SK-N-SH treated with all-trans-retinoic acid at 6 μM for 48 hours (cell line): ENCODE data around the gene GPNMB.

Experiments used
- ATAC-seq: fragments of 200-7000 bp; cut with Tn5 transposase; 3 replicates; pipeline ENCODE4 v1.9.1; 2020; ENCODE audit warnings: mild to moderate bottlenecking, moderate library complexity
- ARNTL ChIP-seq: fragments of 450-650 bp; formaldehyde crosslinking; IDR thresholded peaks from 2 replicates; pipeline ENCODE4 v1.5.0; 2020; ENCODE audit warnings: low read depth, mild to moderate bottlenecking, moderate library complexity, borderline replicate concordance
- BACH2 ChIP-seq: fragments of 250-450 bp; sonication (Bioruptor Pico); IDR thresholded peaks from 2 replicates; pipeline ENCODE4 v1.9.0; 2021; ENCODE audit warnings: mild to moderate bottlenecking, borderline replicate concordance
- CSDC2 ChIP-seq: fragments of 250-450 bp; sonication (Bioruptor Pico); IDR thresholded peaks from 2 replicates; pipeline ENCODE4 v1.5.0; 2020; ENCODE audit warnings: mild to moderate bottlenecking, moderate library complexity
- ESRRG ChIP-seq: fragments of 250-450 bp; sonication (Bioruptor Pico); IDR thresholded peaks from 2 replicates; pipeline ENCODE4 v1.6.1; 2021; ENCODE audit warnings: mild to moderate bottlenecking
- ISL1 ChIP-seq: fragments of 250-450 bp; sonication (Bioruptor Pico); IDR thresholded peaks from 2 replicates; pipeline ENCODE4 v2.1.2; 2022; ENCODE audit warnings: mild to moderate bottlenecking, moderate library complexity
- SNAI2 ChIP-seq: fragments of 250-450 bp; sonication (Bioruptor Pico); IDR thresholded peaks from 2 replicates; pipeline ENCODE4 v1.5.0; 2020; ENCODE audit warnings: mild to moderate bottlenecking, moderate library complexity
- TCF4 ChIP-seq: fragments of 250-450 bp; sonication (Bioruptor Pico); IDR thresholded peaks from 2 replicates; pipeline ENCODE4 v1.8.0; 2021; ENCODE audit warnings: mild to moderate bottlenecking, moderate library complexity, borderline replicate concordance
- TOX ChIP-seq: fragments of 250-450 bp; sonication (Bioruptor Pico); IDR thresholded peaks from 2 replicates; pipeline ENCODE4 v1.8.0; 2021; ENCODE audit warnings: mild to moderate bottlenecking, moderate library complexity, borderline replicate concordance
- ZC3H10 ChIP-seq: fragments of 250-450 bp; sonication (Bioruptor Pico); IDR thresholded peaks from 2 replicates; pipeline ENCODE4 v1.5.1; 2021; ENCODE audit warnings: mild to moderate bottlenecking, moderate library complexity
- ZFP3 ChIP-seq: fragments of 250-450 bp; sonication (Bioruptor Pico); IDR thresholded peaks from 2 replicates; pipeline ENCODE4 v1.5.0; 2020; ENCODE audit warnings: mild to moderate bottlenecking, moderate library complexity
- ZNF565 ChIP-seq: fragments of 450-650 bp; formaldehyde crosslinking; conservative IDR thresholded peaks from 2 replicates; pipeline ENCODE4 v1.5.0; 2020; ENCODE audit warnings: low read depth, mild to moderate bottlenecking, moderate library complexity
- ZNF70 ChIP-seq: fragments of 450-650 bp; formaldehyde crosslinking; IDR thresholded peaks from 2 replicates; pipeline ENCODE4 v1.5.0; 2020; ENCODE audit warnings: mild to moderate bottlenecking, moderate library complexity
- ZNF8 ChIP-seq: fragments of 450-650 bp; formaldehyde crosslinking; IDR thresholded peaks from 2 replicates; pipeline ENCODE4 v1.5.0; 2020; ENCODE audit warnings: mild to moderate bottlenecking, moderate library complexity
- TF ChIP-seq, protein P1 (sequence below): fragments of 250-450 bp; sonication (Bioruptor Pico); IDR thresholded peaks from 2 replicates; pipeline ENCODE4 v1.5.0; 2020; ENCODE audit warnings: mild to moderate bottlenecking, moderate library complexity
- TF ChIP-seq, protein P2 (sequence below): fragments of 250-450 bp; sonication (Bioruptor Pico); IDR thresholded peaks from 2 replicates; pipeline ENCODE4 v1.5.1; 2021; ENCODE audit warnings: mild to moderate bottlenecking, moderate library complexity
- TF ChIP-seq, protein P3 (sequence below): fragments of 250-450 bp; sonication (Bioruptor Pico); IDR thresholded peaks from 2 replicates; pipeline ENCODE4 v1.5.1; 2020; ENCODE audit warnings: low read depth, mild to moderate bottlenecking, moderate library complexity
- TF ChIP-seq, protein P4 (sequence below): fragments of 250-450 bp; sonication (Bioruptor Pico); IDR thresholded peaks from 2 replicates; pipeline ENCODE4 v1.8.0; 2021; ENCODE audit warnings: low read depth, mild to moderate bottlenecking, moderate library complexity, borderline replicate concordance
- TF ChIP-seq, protein P5 (sequence below): fragments of 250-450 bp; sonication (Bioruptor Pico); IDR thresholded peaks from 2 replicates; pipeline ENCODE4 v1.8.0; 2020; ENCODE audit warnings: mild to moderate bottlenecking, moderate library complexity, borderline replicate concordance

Gene GPNMB

DNA sequence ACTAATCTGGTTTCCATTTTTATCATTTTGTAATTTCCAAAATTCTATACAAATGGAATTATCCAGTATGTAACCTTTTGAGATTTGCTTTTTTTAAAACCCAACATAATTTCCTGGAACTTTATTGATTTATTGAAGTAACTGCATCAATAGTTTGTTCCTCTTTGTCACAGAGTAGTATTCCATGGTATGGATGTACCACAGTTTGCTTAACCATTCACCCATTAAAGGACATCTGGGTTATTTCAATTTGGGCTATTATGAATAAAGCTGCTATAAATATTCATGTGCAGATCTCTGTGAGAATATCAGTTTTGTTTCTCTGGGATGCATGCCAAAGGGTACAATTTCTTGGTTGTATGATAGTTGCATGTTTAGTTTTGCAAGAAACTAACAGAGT is 2.9 kb downstream of the GPNMB start:
- TF ChIP-seq ZNF8: peak; percentile 97
- no peak for TF ChIP-seq ZNF565 (CRISPR knock-in tag)
- TF ChIP-seq, all 23 proteins: peak for 1
- no peak for ATAC-seq

DNA sequence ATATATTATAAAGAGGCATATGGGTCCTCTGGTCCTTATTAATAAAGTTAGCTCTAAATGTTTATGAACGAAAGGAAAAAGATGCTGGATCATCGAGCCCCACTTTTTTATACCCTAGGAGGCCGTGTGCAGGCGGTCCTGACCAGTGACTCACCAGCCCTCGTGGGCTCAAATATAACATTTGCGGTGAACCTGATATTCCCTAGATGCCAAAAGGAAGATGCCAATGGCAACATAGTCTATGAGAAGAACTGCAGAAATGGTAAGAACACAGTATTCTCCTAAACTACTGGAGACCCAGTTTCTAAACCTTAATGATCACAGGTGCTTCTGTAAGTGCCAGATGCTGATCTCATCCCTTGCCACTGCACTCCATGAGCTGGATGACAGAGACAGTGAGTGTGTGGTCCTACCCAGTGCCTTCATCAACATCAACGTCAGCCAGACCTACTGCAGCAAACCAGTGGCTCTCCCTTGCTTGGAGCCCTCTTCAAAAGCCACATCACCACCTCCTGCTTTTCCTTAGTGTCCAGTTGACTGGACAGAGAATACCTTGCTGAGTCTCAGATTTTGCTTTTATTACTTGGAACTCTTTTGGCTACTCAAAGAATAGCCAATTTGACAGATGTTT is 7.6 kb downstream of the GPNMB start:
- TF ChIP-seq TOX (CRISPR knock-in tag) (no peak), ZNF8 (no peak), ARNTL (CRISPR knock-in tag) (no peak), ISL1 (CRISPR knock-in tag) (no peak), ZFP3 (CRISPR knock-in tag) (no peak), ZNF70 (CRISPR knock-in tag) (no peak), TCF4 (no peak)
- ATAC-seq: peak; percentile 36; the same call in 2 of the 3 replicates

DNA sequence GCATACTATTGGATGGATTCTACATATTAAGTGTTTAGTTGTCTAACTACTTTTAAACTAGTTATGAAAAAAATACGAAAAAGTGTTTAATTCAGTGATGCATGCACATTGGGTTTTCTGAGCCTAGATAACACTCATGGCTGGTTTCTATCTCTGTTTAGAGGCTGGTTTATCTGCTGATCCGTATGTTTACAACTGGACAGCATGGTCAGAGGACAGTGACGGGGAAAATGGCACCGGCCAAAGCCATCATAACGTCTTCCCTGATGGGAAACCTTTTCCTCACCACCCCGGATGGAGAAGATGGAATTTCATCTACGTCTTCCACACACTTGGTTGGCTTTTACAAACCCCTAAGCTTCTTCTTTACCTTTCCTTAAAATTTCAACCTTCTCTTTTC is 10.2 kb downstream of the GPNMB start:
- TF ChIP-seq TCF4: no peak
- TF ChIP-seq ZNF8: no peak
- TF ChIP-seq, protein P1, sequence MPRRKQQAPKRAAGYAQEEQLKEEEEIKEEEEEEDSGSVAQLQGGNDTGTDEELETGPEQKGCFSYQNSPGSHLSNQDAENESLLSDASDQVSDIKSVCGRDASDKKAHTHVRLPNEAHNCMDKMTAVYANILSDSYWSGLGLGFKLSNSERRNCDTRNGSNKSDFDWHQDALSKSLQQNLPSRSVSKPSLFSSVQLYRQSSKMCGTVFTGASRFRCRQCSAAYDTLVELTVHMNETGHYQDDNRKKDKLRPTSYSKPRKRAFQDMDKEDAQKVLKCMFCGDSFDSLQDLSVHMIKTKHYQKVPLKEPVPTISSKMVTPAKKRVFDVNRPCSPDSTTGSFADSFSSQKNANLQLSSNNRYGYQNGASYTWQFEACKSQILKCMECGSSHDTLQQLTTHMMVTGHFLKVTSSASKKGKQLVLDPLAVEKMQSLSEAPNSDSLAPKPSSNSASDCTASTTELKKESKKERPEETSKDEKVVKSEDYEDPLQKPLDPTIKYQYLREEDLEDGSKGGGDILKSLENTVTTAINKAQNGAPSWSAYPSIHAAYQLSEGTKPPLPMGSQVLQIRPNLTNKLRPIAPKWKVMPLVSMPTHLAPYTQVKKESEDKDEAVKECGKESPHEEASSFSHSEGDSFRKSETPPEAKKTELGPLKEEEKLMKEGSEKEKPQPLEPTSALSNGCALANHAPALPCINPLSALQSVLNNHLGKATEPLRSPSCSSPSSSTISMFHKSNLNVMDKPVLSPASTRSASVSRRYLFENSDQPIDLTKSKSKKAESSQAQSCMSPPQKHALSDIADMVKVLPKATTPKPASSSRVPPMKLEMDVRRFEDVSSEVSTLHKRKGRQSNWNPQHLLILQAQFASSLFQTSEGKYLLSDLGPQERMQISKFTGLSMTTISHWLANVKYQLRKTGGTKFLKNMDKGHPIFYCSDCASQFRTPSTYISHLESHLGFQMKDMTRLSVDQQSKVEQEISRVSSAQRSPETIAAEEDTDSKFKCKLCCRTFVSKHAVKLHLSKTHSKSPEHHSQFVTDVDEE (CRISPR knock-in tag): no peak
- no peak for TF ChIP-seq ZFP3 (CRISPR knock-in tag)
- no peak for TF ChIP-seq ZNF565 (CRISPR knock-in tag)
- ATAC-seq: no peak

DNA sequence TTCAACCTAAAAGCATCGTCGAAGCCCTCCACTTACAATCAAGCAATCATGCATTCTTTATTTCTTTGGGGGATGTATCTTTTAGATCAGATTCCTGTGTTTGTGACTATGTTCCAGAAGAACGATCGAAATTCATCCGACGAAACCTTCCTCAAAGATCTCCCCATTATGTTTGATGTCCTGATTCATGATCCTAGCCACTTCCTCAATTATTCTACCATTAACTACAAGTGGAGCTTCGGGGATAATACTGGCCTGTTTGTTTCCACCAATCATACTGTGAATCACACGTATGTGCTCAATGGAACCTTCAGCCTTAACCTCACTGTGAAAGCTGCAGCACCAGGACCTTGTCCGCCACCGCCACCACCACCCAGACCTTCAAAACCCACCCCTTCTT is 13.8 kb downstream of the GPNMB start:
- TF ChIP-seq, protein P2, sequence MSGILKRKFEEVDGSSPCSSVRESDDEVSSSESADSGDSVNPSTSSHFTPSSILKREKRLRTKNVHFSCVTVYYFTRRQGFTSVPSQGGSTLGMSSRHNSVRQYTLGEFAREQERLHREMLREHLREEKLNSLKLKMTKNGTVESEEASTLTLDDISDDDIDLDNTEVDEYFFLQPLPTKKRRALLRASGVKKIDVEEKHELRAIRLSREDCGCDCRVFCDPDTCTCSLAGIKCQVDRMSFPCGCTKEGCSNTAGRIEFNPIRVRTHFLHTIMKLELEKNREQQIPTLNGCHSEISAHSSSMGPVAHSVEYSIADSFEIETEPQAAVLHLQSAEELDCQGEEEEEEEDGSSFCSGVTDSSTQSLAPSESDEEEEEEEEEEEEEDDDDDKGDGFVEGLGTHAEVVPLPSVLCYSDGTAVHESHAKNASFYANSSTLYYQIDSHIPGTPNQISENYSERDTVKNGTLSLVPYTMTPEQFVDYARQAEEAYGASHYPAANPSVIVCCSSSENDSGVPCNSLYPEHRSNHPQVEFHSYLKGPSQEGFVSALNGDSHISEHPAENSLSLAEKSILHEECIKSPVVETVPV (CRISPR knock-in tag): no peak
- TF ChIP-seq, protein P3, sequence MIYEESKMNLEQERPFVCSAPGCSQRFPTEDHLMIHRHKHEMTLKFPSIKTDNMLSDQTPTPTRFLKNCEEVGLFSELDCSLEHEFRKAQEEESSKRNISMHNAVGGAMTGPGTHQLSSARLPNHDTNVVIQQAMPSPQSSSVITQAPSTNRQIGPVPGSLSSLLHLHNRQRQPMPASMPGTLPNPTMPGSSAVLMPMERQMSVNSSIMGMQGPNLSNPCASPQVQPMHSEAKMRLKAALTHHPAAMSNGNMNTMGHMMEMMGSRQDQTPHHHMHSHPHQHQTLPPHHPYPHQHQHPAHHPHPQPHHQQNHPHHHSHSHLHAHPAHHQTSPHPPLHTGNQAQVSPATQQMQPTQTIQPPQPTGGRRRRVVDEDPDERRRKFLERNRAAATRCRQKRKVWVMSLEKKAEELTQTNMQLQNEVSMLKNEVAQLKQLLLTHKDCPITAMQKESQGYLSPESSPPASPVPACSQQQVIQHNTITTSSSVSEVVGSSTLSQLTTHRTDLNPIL (CRISPR knock-in tag): no peak
- TF ChIP-seq BACH2: no peak
- TF ChIP-seq, protein P4, sequence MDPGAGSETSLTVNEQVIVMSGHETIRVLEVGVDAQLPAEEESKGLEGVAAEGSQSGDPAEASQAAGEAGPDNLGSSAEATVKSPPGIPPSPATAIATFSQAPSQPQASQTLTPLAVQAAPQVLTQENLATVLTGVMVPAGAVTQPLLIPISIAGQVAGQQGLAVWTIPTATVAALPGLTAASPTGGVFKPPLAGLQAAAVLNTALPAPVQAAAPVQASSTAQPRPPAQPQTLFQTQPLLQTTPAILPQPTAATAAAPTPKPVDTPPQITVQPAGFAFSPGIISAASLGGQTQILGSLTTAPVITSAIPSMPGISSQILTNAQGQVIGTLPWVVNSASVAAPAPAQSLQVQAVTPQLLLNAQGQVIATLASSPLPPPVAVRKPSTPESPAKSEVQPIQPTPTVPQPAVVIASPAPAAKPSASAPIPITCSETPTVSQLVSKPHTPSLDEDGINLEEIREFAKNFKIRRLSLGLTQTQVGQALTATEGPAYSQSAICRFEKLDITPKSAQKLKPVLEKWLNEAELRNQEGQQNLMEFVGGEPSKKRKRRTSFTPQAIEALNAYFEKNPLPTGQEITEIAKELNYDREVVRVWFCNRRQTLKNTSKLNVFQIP: no peak
- TF ChIP-seq, protein P5, sequence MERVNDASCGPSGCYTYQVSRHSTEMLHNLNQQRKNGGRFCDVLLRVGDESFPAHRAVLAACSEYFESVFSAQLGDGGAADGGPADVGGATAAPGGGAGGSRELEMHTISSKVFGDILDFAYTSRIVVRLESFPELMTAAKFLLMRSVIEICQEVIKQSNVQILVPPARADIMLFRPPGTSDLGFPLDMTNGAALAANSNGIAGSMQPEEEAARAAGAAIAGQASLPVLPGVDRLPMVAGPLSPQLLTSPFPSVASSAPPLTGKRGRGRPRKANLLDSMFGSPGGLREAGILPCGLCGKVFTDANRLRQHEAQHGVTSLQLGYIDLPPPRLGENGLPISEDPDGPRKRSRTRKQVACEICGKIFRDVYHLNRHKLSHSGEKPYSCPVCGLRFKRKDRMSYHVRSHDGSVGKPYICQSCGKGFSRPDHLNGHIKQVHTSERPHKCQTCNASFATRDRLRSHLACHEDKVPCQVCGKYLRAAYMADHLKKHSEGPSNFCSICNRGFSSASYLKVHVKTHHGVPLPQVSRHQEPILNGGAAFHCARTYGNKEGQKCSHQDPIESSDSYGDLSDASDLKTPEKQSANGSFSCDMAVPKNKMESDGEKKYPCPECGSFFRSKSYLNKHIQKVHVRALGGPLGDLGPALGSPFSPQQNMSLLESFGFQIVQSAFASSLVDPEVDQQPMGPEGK: no peak
- no peak for TF ChIP-seq ZC3H10
- no peak for TF ChIP-seq CSDC2
- TF ChIP-seq, protein P1 (CRISPR knock-in tag): no peak
- TF ChIP-seq ISL1 (CRISPR knock-in tag): no peak
- no peak for TF ChIP-seq SNAI2 (CRISPR knock-in tag)
- TF ChIP-seq ESRRG: no peak
- TF ChIP-seq TOX (CRISPR knock-in tag): no peak
- ATAC-seq: no peak
